HCT116 (cell line): Measurements from ENCODE around the gene FMN2. TPM values are rescaled to one million over a fixed set of nuclear protein-coding genes. Genes with fewer than 3 reads are reported as not detected.

Experiments used
- ATAC-seq: fragments of 200-7000 bp; cut with Tn5 transposase; 2 replicates; pipeline ENCODE4 v1.9.1; 2020; ENCODE audit warnings: mild to moderate bottlenecking, moderate library complexity
- BruUV-seq: library from RNA; stranded (reverse); fragments of 400-500 nt; replicated peaks from 2 replicates; lab custom pipeline; 2021; lab: Mats Ljungman, UMichigan
- CTCF ChIA-PET: fragments of 300-600 bp; sonication (Branson Sonifier 250); formaldehyde crosslinking; loops from one replicate; lab custom pipeline; 2021; ENCODE audit warnings: antibody characterized with exemption; lab: Charles Lee
- POLR2A ChIA-PET: fragments of 300-600, 350-600 bp; sonication (Branson Sonifier 250); formaldehyde crosslinking; loops from one replicate; lab custom pipeline; 2021; ENCODE audit warnings: antibody characterized with exemption; lab: Charles Lee
- RAD21 ChIA-PET, 2 experiments: fragments of 300-600 bp; sonication (Branson Sonifier 250); formaldehyde crosslinking; loops; one replicate each; lab custom pipeline; 2023; ENCODE audit warnings: low total read pairs in 2 of 2; ENCODE audit not compliant: uncharacterized antibody in 2 of 2, unreplicated experiment in 2 of 2, low non-redundant PET in 1 of 2; lab: Charles Lee
- DNase-seq: peaks from one replicate; pipeline ENCODE4 v3.0.0-alpha.2; 2010; ENCODE audit warnings: low read depth, low spot score
- H2AFZ ChIP-seq: fragments of 200-600 bp; shearing (Covaris generic), sonication (generic); 2 replicates; pipeline ENCODE4 v1.6.1; 2017; ENCODE audit warnings: low read depth, mixed run types, mixed read lengths, antibody characterized with exemption, low read length; ENCODE audit not compliant: poor library complexity, severe bottlenecking
- H3K27ac ChIP-seq: 2 replicates; pipeline ENCODE4 v1.5.1; 2012; ENCODE audit warnings: low read depth, low read length
- H3K27me3 ChIP-seq: fragments of 200-600 bp; sonication (generic); 2 replicates; pipeline ENCODE4 v1.6.1; 2016; ENCODE audit warnings: mixed run types, low read length, mixed read lengths; ENCODE audit not compliant: insufficient read depth
- H3K36me3 ChIP-seq, 2 experiments: fragments of 200-500 bp in 1 of 2; fragments of 200-600 bp in 1 of 2; sonication (Bioruptor generic) in 1 of 2; sonication (generic) in 1 of 2; 2 replicates each; pipeline versions ENCODE4 v1.5.1 to v1.6.1; 2014 to 2016; ENCODE audit warnings: low read length in 2 of 2, inconsistent platforms in 1 of 2, mixed read lengths in 1 of 2, mixed run types in 1 of 2; ENCODE audit not compliant: insufficient read depth in 2 of 2, control insufficient read depth in 1 of 2
- H3K4me1 ChIP-seq, 2 experiments: fragments of 200-600 bp in 1 of 2; sonication (generic) in 1 of 2; 2 replicates each; pipeline versions ENCODE4 v1.5.1 to v1.6.1; 2012 to 2017; ENCODE audit warnings: low read length in 2 of 2, inconsistent platforms in 1 of 2, mild to moderate bottlenecking in 1 of 2, mixed read lengths in 1 of 2, mixed run types in 1 of 2, moderate library complexity in 1 of 2; ENCODE audit not compliant: insufficient read depth in 2 of 2, control insufficient read depth in 1 of 2
- H3K4me2 ChIP-seq: fragments of 200-600 bp; sonication (generic); 2 replicates; pipeline ENCODE4 v1.6.1; 2017; ENCODE audit warnings: mixed run types, low read length, mixed read lengths
- H3K4me3 ChIP-seq, 2 experiments: fragments of 200-600 bp in 1 of 2; sonication (generic) in 1 of 2; replicated peaks in 1 of 2; 2 replicates each; pipeline ENCODE4 v1.5.1; 2011 to 2016; ENCODE audit warnings: low read length in 2 of 2, control low read depth in 1 of 2, low read depth in 1 of 2, mild to moderate bottlenecking in 1 of 2, mixed read lengths in 1 of 2, mixed run types in 1 of 2
- H3K79me2 ChIP-seq: fragments of 200-600 bp; sonication (generic); 2 replicates; pipeline ENCODE4 v1.6.1; 2017; ENCODE audit warnings: mild to moderate bottlenecking, mixed run types, low read length, moderate library complexity, mixed read lengths; ENCODE audit not compliant: insufficient read depth
- H3K9ac ChIP-seq: fragments of 200-600 bp; sonication (generic); 2 replicates; pipeline ENCODE4 v1.6.1; 2016; ENCODE audit warnings: low read length, mixed read lengths
- H3K9me2 ChIP-seq: fragments of 200-600 bp; sonication (generic), shearing (Covaris generic); 2 replicates; pipeline ENCODE4 v1.6.1; 2017; ENCODE audit warnings: mixed run types, mild to moderate bottlenecking, moderate library complexity; ENCODE audit not compliant: insufficient read depth
- H3K9me3 ChIP-seq, 2 experiments: fragments of 200-500 bp in 1 of 2; fragments of 200-600 bp in 1 of 2; sonication (Bioruptor generic) in 1 of 2; sonication (generic) in 1 of 2; 2 replicates each; pipeline ENCODE4 v1.6.1; 2014 to 2017; ENCODE audit warnings: low read length in 2 of 2, mixed read lengths in 2 of 2, inconsistent platforms in 1 of 2, low read depth in 1 of 2, mild to moderate bottlenecking in 1 of 2, mixed run types in 1 of 2, moderate library complexity in 1 of 2; ENCODE audit not compliant: control insufficient read depth in 1 of 2, insufficient read depth in 1 of 2
- H4K20me1 ChIP-seq: fragments of 200-600 bp; sonication (generic), shearing (Covaris generic); 2 replicates; pipeline ENCODE4 v1.6.1; 2017; ENCODE audit warnings: mixed run types, mild to moderate bottlenecking, moderate library complexity; ENCODE audit not compliant: insufficient read depth
- ATF3 ChIP-seq: IDR thresholded peaks from 2 replicates; pipeline ENCODE4 v1.6.1; 2012
- CEBPB ChIP-seq: IDR thresholded peaks from 2 replicates; pipeline ENCODE4 v1.6.1; 2012; ENCODE audit warnings: low read depth
- EGR1 ChIP-seq: IDR thresholded peaks from 2 replicates; pipeline ENCODE4 v1.6.1; 2012; ENCODE audit warnings: low read depth
- ELF1 ChIP-seq: IDR thresholded peaks from 2 replicates; pipeline ENCODE4 v1.6.1; 2012; ENCODE audit warnings: low read depth, borderline replicate concordance
- EZH2phosphoT487 ChIP-seq: fragments of 200-600 bp; IDR thresholded peaks from 2 replicates; pipeline ENCODE4 v1.6.1; 2018; ENCODE audit warnings: antibody characterized with exemption, borderline replicate concordance
- MAX ChIP-seq: IDR thresholded peaks from 2 replicates; pipeline ENCODE4 v1.6.1; 2012
- POLR2A ChIP-seq: IDR thresholded peaks from 2 replicates; pipeline ENCODE4 v1.7.0; 2011; ENCODE audit warnings: borderline replicate concordance; ENCODE audit not compliant: insufficient read depth, insufficient read length; ENCODE audit errors: extremely low read depth
- POLR2AphosphoS5 ChIP-seq: IDR thresholded peaks from 2 replicates; pipeline ENCODE4 v1.6.1; 2011; ENCODE audit warnings: mild to moderate bottlenecking, low read depth, low read length, moderate library complexity
- RAD21 ChIP-seq: IDR thresholded peaks from 2 replicates; pipeline ENCODE4 v1.6.1; 2012; ENCODE audit warnings: low read depth, mild to moderate bottlenecking
- REST ChIP-seq: IDR thresholded peaks from 2 replicates; pipeline ENCODE4 v1.6.1; 2012; ENCODE audit warnings: low read depth
- SIN3A ChIP-seq: IDR thresholded peaks from 2 replicates; pipeline ENCODE4 v1.6.1; 2012; ENCODE audit warnings: low read depth
- SRF ChIP-seq: IDR thresholded peaks from 2 replicates; pipeline ENCODE4 v1.6.1; 2012; ENCODE audit warnings: low read depth
- YY1 ChIP-seq: IDR thresholded peaks from 2 replicates; pipeline ENCODE4 v1.6.1; 2011; ENCODE audit warnings: low read length, low read depth, moderate library complexity, mild to moderate bottlenecking; ENCODE audit not compliant: insufficient replicate concordance; ENCODE audit errors: extremely low read depth
- ZBTB33 ChIP-seq: IDR thresholded peaks from 2 replicates; pipeline ENCODE4 v1.6.1; 2011; ENCODE audit warnings: mild to moderate bottlenecking, low read length, moderate library complexity; ENCODE audit not compliant: insufficient replicate concordance; ENCODE audit errors: extremely low read depth
- ZFX ChIP-seq: fragments of 450-650 bp; IDR thresholded peaks from 2 replicates; pipeline ENCODE4 v1.6.1; 2017
- intact Hi-C: fragments of 100-400 bp; cut with micrococcal nuclease; formaldehyde crosslinking; loops from 2 replicates; pipeline ENCODE4 v1.10.0; 2022
- total RNA-seq: library from RNA; stranded (reverse); gene quantifications from one replicate; pipeline ENCODE4 v1.2.1, GENCODE V29; 2021; ENCODE audit not compliant: unreplicated experiment

Gene FMN2
- total RNA-seq, 1 experiment from 2014 or later, result not detected

- Histone ChIP-seq H3K4me2 (no peak overlapping the region), H3K9me2 (no peaks in the 10 kb centered on the region), H3K79me2 (no peaks in the 10 kb centered on the region), H2AFZ (no peak overlapping the region), H3K36me3 (no peaks in the 10 kb centered on the region), H3K4me3 (no peak overlapping the region), H3K9ac (no peak overlapping the region), H3K9me3 (peaks cover 5 to 8% of the 10 kb centered on the region in 2 experiments; a peak in 2 of 4 replicates), H3K4me1 (no peaks in the 10 kb centered on the region), H4K20me1 (no peaks in the 10 kb centered on the region), H3K27ac (no peak overlapping the region), H3K27me3 (no peaks in the 10 kb centered on the region)
- ATAC-seq (no peak), DNase-seq (no peak)
- no TSS peak for BruUV-seq
- ChIA-PET RAD21 (no interaction called here), CTCF (no interaction called here), POLR2A (no interaction called here)
- TF ChIP-seq ZFX (no peak), MAX (no peak), RAD21 (no peak), YY1 (no peak), POLR2AphosphoS5 (no peak), SRF (no peak), REST (no peak), SIN3A (no peak), ATF3 (no peak), CEBPB (no peak), ELF1 (no peak), EZH2phosphoT487 (no peak), EGR1 (no peak), ZBTB33 (no peak), POLR2A (no peak)
- intact Hi-C loops, result no loop called here
Observed at GRCh38 chr1:240351690-240352089, 260.0 kb downstream of the FMN2 start.
